Measurements from ENCODE around the gene MMP23B.
"Not testable (repeated sequence)": the region's sequence is repeated elsewhere in the genome, so short reads cannot be mapped to it uniquely, and the experiment has no call there.

Gene MMP23B

GRCh38 chr1:1666526-1666925 lies 34.6 kb downstream of the MMP23B start:
- DNase-seq (ENCODE audit: low read depth), result no peak

- no peak for DNase-seq (ENCODE audit: low read depth)
Measured at GRCh38 chr1:1669468-1670440, 37.8 kb downstream of the MMP23B start.

DNA sequence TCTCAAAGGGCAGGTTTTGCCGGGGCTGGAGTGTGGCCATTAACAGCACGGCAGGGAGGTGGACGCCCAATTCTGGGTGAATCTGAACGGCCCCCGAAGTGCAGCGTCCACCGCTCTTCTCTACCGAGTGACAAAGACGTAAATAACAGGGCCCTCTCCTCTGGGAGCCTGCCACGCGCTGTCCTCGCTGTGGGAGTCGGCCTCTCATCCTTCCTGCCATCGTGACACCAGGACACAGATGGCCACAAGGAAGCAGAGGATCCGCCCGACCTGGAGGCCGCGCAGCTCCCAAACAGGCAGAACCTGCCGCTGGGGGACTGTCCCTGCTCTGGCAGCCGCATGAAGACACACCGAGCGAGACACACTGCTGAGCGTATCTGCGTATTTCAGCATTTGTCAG lies 38.9 kb downstream of the MMP23B start:
- DNase-seq (ENCODE audit: low read depth), result no peak

DNA sequence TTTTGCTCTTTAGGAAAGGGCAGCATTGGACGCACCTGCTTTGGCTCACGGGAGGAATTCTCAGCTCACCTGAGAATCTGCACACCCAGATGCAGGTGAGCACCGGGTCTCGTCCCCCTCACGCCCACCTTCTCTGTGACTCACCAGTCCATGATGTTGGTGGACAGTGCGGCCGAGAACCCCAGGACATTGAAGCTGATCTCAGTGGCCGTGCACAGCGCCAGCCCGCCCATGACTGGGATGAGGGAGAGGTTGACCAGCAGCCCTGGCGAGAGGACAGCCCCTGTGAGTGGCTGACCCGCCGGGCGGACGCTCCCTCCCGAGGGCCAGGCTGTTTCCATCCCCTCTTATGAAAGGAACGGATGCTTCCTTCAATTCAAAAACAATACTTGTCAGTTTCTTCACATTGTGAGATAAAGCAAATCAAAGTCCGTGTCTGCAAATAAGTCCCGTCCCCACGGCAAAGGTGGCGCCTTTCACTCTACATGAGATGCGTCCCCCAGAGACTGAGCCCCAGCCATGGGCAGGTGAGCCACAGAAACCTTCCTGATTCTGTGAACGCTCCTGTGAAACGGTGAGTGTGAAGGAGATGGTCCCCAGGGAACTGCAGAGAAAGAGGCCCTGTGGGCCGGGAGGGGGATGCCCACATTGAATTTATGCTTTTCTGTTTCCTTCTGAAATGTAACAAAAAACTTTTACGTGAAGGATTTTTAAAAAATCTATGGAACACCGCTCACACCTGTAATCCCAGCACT lies 39.6 kb downstream of the MMP23B start:
- DNase-seq (ENCODE audit: low read depth), result no peak

DNA sequence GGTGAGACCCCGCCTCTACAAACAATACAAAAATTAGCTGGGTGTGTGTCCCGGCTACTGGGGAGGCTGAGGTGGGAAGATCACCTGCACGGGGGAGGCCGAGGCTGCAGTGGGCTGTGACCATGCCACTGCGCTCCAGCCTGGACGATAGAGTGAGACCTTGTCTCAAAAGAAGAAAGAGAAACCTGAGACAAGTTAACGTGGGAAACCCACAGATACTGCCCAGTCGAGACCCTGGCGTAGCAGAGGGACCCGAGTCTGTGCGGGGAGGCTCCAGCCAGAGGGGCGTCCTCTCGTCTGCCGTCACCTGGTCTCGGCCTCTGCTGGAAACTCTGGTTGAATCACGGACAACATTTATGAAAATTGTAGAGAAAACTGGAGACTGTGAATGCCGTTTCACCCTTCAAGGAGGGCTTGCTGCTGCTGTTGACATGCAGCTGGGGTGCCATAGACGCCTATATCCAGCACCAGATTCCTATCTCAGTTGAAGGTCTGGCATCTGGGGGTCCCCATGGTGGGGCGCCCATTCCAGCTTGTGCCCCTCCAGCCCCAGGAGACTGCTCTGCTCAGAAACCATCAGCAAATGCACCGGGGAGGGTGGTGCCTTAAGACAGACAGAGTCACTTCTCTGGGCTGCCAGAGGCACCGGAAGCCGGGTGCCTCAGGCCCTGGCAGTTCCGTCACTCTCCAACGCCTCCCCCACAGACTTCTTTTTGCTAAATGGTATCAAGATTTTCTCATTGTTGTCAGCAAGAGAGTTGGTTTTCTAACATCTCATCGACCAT lies 40.4 kb downstream of the MMP23B start:
- no peak for DNase-seq (ENCODE audit: low read depth)

GRCh38 chr1:1674806-1675205 lies 42.8 kb downstream of the MMP23B start:
- DNase-seq (ENCODE audit: low read depth), result not testable (repeated sequence)

- DNase-seq (ENCODE audit: low read depth), result not testable (repeated sequence)
Measured at GRCh38 chr1:1675218-1675617, 43.2 kb downstream of the MMP23B start.

DNA sequence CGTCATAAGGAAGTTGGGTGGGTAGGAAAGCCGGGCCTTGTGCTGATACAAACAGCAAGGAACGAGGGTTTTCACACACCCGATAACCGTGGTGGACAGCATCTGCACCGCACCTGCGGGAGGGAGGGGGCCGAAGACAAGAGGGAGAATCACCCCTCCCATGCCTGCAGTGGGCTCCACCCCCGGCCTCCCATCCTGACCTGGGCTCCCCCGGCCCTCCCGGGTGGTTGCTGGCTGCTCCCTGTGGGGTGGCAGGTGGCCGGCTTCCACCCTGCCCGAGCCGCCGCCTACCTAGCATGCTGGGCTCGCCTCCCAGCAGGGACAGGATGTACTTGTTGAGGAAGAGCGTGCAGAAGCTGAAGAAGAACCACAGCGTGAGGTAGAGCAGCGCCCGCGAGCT lies 44.1 kb downstream of the MMP23B start:
- not testable (repeated sequence) for DNase-seq (ENCODE audit: low read depth)

DNA sequence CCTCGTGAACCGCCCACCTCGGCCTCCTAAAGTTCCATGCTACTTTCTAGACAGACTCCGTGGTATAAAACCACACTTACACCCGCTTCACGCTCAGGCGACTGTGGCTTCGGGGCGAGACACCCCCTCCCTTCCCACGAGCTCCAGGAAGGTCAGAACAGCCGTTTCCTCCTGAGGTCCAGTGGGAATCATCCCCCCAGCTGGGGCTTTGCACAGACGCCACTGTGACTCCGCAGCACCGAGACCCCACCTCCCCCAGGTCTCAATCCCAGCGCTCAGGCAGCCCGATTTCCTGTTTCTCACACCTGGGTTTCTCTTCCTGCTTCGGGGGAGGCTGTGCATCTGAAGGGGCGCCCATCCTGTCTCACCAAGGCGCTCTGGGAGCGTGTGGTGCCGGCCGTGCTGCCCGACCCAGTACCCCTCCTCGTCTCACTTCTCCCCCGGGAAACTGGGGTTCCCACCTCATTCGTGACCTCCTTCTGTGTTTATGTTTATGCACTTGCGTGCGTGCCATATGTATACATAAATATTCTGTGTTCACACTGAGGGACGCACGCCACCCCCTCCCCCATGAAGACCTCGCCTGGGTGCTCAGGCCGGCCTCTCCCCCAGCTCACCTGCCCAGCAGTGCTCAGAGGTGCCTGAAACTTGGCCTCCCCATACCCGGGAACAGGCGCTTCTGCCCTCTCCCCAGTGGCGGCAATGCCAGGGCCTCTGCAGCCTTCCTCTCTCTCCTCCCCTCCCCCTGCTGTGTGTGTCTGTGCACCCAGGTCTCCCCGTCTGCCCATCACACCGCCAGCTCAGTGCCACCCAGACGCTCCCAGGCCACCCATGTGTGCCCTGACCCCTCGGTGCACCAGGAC lies 46.0 kb downstream of the MMP23B start:
- DNase-seq (ENCODE audit: low read depth), result no peak

GRCh38 chr1:1678581-1679380 lies 46.8 kb downstream of the MMP23B start:
- no peak for DNase-seq (ENCODE audit: low read depth)

GRCh38 chr1:1680031-1680911 lies 48.3 kb downstream of the MMP23B start:
- no peak for DNase-seq (ENCODE audit: low read depth)

- no peak for DNase-seq (ENCODE audit: low read depth)
Measured at GRCh38 chr1:1680912-1681273, 48.9 kb downstream of the MMP23B start.

GRCh38 chr1:1683104-1683905 lies 51.3 kb downstream of the MMP23B start:
- DNase-seq (ENCODE audit: low read depth), result no peak

Measured in HS-5 (cell line).